ENCODE results near the gene DGKQ.

DNA sequence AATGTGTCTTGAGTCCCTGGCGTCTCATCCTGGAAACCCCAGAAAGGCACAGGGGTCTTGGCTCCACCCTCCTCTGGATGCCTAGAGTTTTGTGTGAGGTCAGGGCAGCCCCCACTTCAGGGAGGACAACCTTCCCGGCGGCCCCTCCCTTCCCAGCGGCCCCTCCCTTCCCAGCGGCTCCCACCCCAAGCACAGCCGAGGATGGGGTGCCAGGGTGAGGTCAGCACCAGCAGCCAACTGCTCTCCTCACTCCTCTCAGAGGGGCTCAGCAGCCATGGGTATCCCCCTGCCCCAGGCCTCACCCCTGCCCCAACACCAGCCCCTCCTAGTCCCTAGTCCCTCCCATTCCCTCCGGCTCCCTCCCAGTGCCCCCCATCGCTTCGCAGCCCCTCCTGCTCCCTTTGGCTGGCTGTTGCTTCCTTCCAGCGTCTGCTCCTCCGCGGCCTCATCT lies 17.4 kb downstream of the DGKQ start:
- TF ChIP-seq CTCF (IDR thresholded peaks at IDR 0.05; ENCODE audit: low read depth, low read length, poor library complexity, severe bottlenecking) (no peak), EZH2phosphoT487 (IDR thresholded peaks at IDR 0.05; ENCODE audit: borderline replicate concordance, low read length) (no peak)

Data from DOHH2 (cell line).